GM12878 (cell line): ENCODE results near the gene PSIP1. TPM values are rescaled to one million over a fixed set of nuclear protein-coding genes. Genes with fewer than 3 reads are reported as not detected.

Experiments used
- ATAC-seq: fragments of 200-7000 bp; cut with Tn5 transposase; 3 replicates; pipeline ENCODE4 v1.9.1; 2020; ENCODE audit warnings: mild to moderate bottlenecking, moderate library complexity
- BruUV-seq: library from RNA; stranded (reverse); fragments of 400-500 nt; replicated peaks from 2 replicates; lab custom pipeline; 2021; lab: Mats Ljungman, UMichigan
- CTCF ChIA-PET: fragments of 300-600 bp; sonication (Branson Sonifier 250); formaldehyde crosslinking; extraction: SDS; loops from one replicate; lab custom pipeline; 2021; ENCODE audit warnings: inconsistent platforms; lab: Yijun Ruan, JAX
- POLR2A ChIA-PET: fragments of 350-600 bp; formaldehyde crosslinking; extraction: SDS; loops from one replicate; lab custom pipeline; 2021; ENCODE audit warnings: inconsistent platforms; lab: Charles Lee
- RAD21 ChIA-PET: fragments of 300-600 bp; sonication (Branson Sonifier 250); formaldehyde crosslinking; loops from one replicate; lab custom pipeline; 2023; ENCODE audit warnings: antibody characterized with exemption; ENCODE audit not compliant: unreplicated experiment; lab: Charles Lee
- SMC1A ChIA-PET: fragments of 300-600 bp; sonication (Branson Sonifier 250); formaldehyde crosslinking; loops from one replicate; lab custom pipeline; 2023; ENCODE audit not compliant: unreplicated experiment, uncharacterized antibody; lab: Charles Lee
- DNase-seq: peaks from one replicate; pipeline ENCODE4 v3.0.0-alpha.2; 2011; ENCODE audit warnings: low read depth, low spot score
- FAIRE-seq: peaks from 3 replicates; lab custom pipeline; 2011; peaks lifted over from hg19 to GRCh38; lab: Jason Lieb, UNC
- H2AFZ ChIP-seq: 2 replicates; pipeline ENCODE4 v1.6.0; 2011; ENCODE audit warnings: low read depth, low read length, control low read depth; ENCODE audit not compliant: control insufficient read depth
- H3K27ac ChIP-seq: 2 replicates; pipeline ENCODE4 v1.5.1; 2011; ENCODE audit warnings: control low read depth; ENCODE audit not compliant: control insufficient read depth, insufficient read depth
- H3K27me3 ChIP-seq, 2 experiments: replicated peaks in 1 of 2; 2 replicates each; pipeline versions ENCODE4 v1.6.0 to v1.6.1; 2011; ENCODE audit warnings: low read length in 1 of 2; ENCODE audit not compliant: control insufficient read depth in 2 of 2, insufficient read depth in 2 of 2
- H3K36me3 ChIP-seq, 2 experiments: 2 replicates each; pipeline ENCODE4 v1.5.1; 2011; ENCODE audit warnings: low read length in 1 of 2; ENCODE audit not compliant: control insufficient read depth in 2 of 2, insufficient read depth in 2 of 2
- H3K4me1 ChIP-seq: 2 replicates; pipeline ENCODE4 v1.6.1; 2011; ENCODE audit warnings: mild to moderate bottlenecking, low read length, moderate library complexity, mixed read lengths; ENCODE audit not compliant: control insufficient read depth, insufficient read depth
- H3K4me2 ChIP-seq: 2 replicates; pipeline ENCODE4 v1.6.0; 2011; ENCODE audit warnings: control low read depth; ENCODE audit not compliant: control insufficient read depth, insufficient read depth
- H3K4me3 ChIP-seq: fragments of 200-600 bp; sonication (generic); 2 replicates; pipeline ENCODE4 v1.5.1; 2016
- H3K79me2 ChIP-seq: 2 replicates; pipeline ENCODE4 v1.6.0; 2011; ENCODE audit warnings: low read length; ENCODE audit not compliant: control insufficient read depth, insufficient read depth
- H3K9ac ChIP-seq: 2 replicates; pipeline ENCODE4 v1.8.0; 2011; ENCODE audit warnings: low read length, control low read depth, mixed read lengths; ENCODE audit not compliant: control insufficient read depth, insufficient read depth
- H3K9me3 ChIP-seq: replicated peaks from 3 replicates; pipeline ENCODE4 v1.5.1; 2011; ENCODE audit warnings: mild to moderate bottlenecking, low read length; ENCODE audit not compliant: control insufficient read depth, insufficient read depth
- H4K20me1 ChIP-seq: 2 replicates; pipeline ENCODE4 v1.6.0; 2011; ENCODE audit not compliant: control insufficient read depth, insufficient read depth
- ATF7 ChIP-seq: fragments of 450-650 bp; IDR thresholded peaks from 2 replicates; pipeline ENCODE4 v1.6.1; 2016; ENCODE audit warnings: low read depth, mild to moderate bottlenecking
- KDM1A ChIP-seq: fragments of 200-600 bp; sonication (generic); IDR thresholded peaks from 2 replicates; pipeline ENCODE4 v1.6.1; 2016; ENCODE audit warnings: borderline replicate concordance
- PAX8 ChIP-seq: fragments of 450-650 bp; IDR thresholded peaks from 2 replicates; pipeline ENCODE4 v1.6.1; 2017; ENCODE audit warnings: mild to moderate bottlenecking, moderate library complexity
- PKNOX1 ChIP-seq: fragments of 450-650 bp; IDR thresholded peaks from 2 replicates; pipeline ENCODE4 v1.6.1; 2016; ENCODE audit warnings: mild to moderate bottlenecking
- RB1 ChIP-seq: fragments of 450-650 bp; formaldehyde crosslinking; IDR thresholded peaks from 2 replicates; pipeline ENCODE4 v1.6.1; 2017; ENCODE audit warnings: mild to moderate bottlenecking, borderline replicate concordance
- SIX5 ChIP-seq: IDR thresholded peaks from 2 replicates; pipeline ENCODE4 v1.6.1; 2011; ENCODE audit warnings: mild to moderate bottlenecking, low read depth, low read length, moderate library complexity; ENCODE audit not compliant: severe bottlenecking
- SMAD5 ChIP-seq: IDR thresholded peaks from 2 replicates; pipeline ENCODE4 v1.6.1; 2016; ENCODE audit warnings: antibody characterized with exemption, low read depth
- STAT1 ChIP-seq: fragments of 450-650 bp; conservative IDR thresholded peaks from 2 replicates; pipeline ENCODE4 v1.6.1; 2014; ENCODE audit warnings: antibody characterized with exemption, mild to moderate bottlenecking
- ZNF687 ChIP-seq: fragments of 450-650 bp; IDR thresholded peaks from 2 replicates; pipeline ENCODE4 v1.6.1; 2017; ENCODE audit warnings: mild to moderate bottlenecking, moderate library complexity
- WGBS: methylation state at CpG from one replicate; pipeline ENCODE4 v1.1.6; 2016; ENCODE audit warnings: low lambda C conversion rate; ENCODE audit not compliant: insufficient replicate concordance, insufficient coverage; ENCODE audit errors: missing lambda C conversion rate; 5-methylcytosine and 5-hydroxymethylcytosine counted together
- in situ Hi-C: fragments of 300-500 bp; cut with MboI; formaldehyde crosslinking; loops from 9 replicates; pipeline ENCODE4 v1.14.3; 2018; ENCODE audit warnings: mixed read lengths
- intact Hi-C: fragments of 100-400 bp; cut with micrococcal nuclease; formaldehyde crosslinking; loops from one replicate; pipeline ENCODE4 v1.14.2; 2022; ENCODE audit not compliant: unreplicated experiment
- polyA plus RNA-seq, 11 experiments: library from polyadenylated mRNA; depleted of rRNA in 4 of 11; unstranded in 6 of 11; stranded (reverse) in 5 of 11; fragments of >200 nt; fragmentation: Nextera tagmentation in 4 of 11; fragmentation: Illumina TruSeq in 1 of 11; extraction: Ambion mirVana in 4 of 11; extraction: Trizol in 1 of 11; gene quantifications; 1 replicate in 1 of 11; 2 replicates in 10 of 11; pipeline versions ENCODE4 v1.2.1 to v1.2.3, GENCODE V29; 2011 to 2016; ENCODE audit warnings: inconsistent platforms in 2 of 11, missing spikeins in 2 of 11, low read depth in 1 of 11
- total RNA-seq, 4 experiments: library from RNA; depleted of rRNA in 3 of 4; stranded (reverse); fragments of >200 nt in 3 of 4; fragmentation: Illumina TruSeq in 1 of 4; extraction: Trizol in 1 of 4; gene quantifications; 2 replicates each; pipeline versions ENCODE4 v1.2.1 to v1.2.3, GENCODE V29; 2013 to 2021
- TF ChIP-seq, protein P1 (sequence below): fragments of 450-650 bp; formaldehyde crosslinking; IDR thresholded peaks from 2 replicates; pipeline ENCODE4 v1.4.0; 2020; ENCODE audit warnings: mild to moderate bottlenecking, moderate library complexity
- TF ChIP-seq, protein P2 (sequence below): fragments of 450-650 bp; formaldehyde crosslinking; IDR thresholded peaks from 2 replicates; pipeline ENCODE4 v1.5.0; 2022; ENCODE audit warnings: mild to moderate bottlenecking, missing genetic modification characterization

PSIP1 gene
- total and polyA plus RNA-seq, 10 of the 15 experiments (the other 5 are each of a cell fraction or from before 2014, with no cell fraction given), result 75.5 to 299 (median 173) TPM

- DNase-seq (no peak), FAIRE-seq (no peak), ATAC-seq (peak; percentile 32)
- in situ Hi-C loops, result no loop called here
- Histone ChIP-seq H3K9ac (peak overlapping the region; percentile 85), H3K27me3 (no peaks in the 10 kb centered on the region), H3K4me1 (peaks cover 8% of the 10 kb centered on the region), H4K20me1 (no peaks in the 10 kb centered on the region), H3K4me3 (peak overlapping the region; percentile 95), H2AFZ (peak overlapping the region; percentile 96), H3K9me3 (no peaks in the 10 kb centered on the region), H3K27ac (peak overlapping the region; percentile 80; the same call in 1 of the 2 replicates), H3K4me2 (peak overlapping the region; percentile 92), H3K36me3 (no peaks in the 10 kb centered on the region), H3K79me2 (no peaks in the 10 kb centered on the region)
- POLR2A ChIA-PET, result interaction anchor here (0.6 to 2.8 kb wide), 8 partner anchors 12 to 131 kb away, joined by 3 to 10 read pairs (median 6); partner anchors contain the start of genes PSIP1 and SNAPC3
- intact Hi-C loops, result loop anchor here (2.0 to 5.0 kb wide), 2 partner anchors 47 to 54 kb away; no protein-coding TSS in a partner anchor
- SMC1A ChIA-PET, result interaction anchor here (0.6 to 2.6 kb wide), 10 partner anchors 10 to 276 kb away, joined by 3 to 12 read pairs (median 4); no protein-coding TSS in a partner anchor
- under 1% methylated on average over 13 of the region's 13 CpGs for WGBS
- RAD21 ChIA-PET, result interaction anchor here (1.0 to 3.3 kb wide), 11 partner anchors 11 to 127 kb away, joined by 3 to 18 read pairs (median 12); partner anchors contain the start of gene PSIP1
- CTCF ChIA-PET, result interaction anchor here (0.9 to 3.2 kb wide), 13 partner anchors 15 to 343 kb away, joined by 3 to 24 read pairs (median 5); partner anchors contain the start of gene SNAPC3
- no TSS peak for BruUV-seq
- TF ChIP-seq, protein P1, sequence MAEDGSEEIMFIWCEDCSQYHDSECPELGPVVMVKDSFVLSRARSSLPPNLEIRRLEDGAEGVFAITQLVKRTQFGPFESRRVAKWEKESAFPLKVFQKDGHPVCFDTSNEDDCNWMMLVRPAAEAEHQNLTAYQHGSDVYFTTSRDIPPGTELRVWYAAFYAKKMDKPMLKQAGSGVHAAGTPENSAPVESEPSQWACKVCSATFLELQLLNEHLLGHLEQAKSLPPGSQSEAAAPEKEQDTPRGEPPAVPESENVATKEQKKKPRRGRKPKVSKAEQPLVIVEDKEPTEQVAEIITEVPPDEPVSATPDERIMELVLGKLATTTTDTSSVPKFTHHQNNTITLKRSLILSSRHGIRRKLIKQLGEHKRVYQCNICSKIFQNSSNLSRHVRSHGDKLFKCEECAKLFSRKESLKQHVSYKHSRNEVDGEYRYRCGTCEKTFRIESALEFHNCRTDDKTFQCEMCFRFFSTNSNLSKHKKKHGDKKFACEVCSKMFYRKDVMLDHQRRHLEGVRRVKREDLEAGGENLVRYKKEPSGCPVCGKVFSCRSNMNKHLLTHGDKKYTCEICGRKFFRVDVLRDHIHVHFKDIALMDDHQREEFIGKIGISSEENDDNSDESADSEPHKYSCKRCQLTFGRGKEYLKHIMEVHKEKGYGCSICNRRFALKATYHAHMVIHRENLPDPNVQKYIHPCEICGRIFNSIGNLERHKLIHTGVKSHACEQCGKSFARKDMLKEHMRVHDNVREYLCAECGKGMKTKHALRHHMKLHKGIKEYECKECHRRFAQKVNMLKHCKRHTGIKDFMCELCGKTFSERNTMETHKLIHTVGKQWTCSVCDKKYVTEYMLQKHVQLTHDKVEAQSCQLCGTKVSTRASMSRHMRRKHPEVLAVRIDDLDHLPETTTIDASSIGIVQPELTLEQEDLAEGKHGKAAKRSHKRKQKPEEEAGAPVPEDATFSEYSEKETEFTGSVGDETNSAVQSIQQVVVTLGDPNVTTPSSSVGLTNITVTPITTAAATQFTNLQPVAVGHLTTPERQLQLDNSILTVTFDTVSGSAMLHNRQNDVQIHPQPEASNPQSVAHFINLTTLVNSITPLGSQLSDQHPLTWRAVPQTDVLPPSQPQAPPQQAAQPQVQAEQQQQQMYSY (CRISPR knock-in tag), result no peak
- TF ChIP-seq, protein P2, sequence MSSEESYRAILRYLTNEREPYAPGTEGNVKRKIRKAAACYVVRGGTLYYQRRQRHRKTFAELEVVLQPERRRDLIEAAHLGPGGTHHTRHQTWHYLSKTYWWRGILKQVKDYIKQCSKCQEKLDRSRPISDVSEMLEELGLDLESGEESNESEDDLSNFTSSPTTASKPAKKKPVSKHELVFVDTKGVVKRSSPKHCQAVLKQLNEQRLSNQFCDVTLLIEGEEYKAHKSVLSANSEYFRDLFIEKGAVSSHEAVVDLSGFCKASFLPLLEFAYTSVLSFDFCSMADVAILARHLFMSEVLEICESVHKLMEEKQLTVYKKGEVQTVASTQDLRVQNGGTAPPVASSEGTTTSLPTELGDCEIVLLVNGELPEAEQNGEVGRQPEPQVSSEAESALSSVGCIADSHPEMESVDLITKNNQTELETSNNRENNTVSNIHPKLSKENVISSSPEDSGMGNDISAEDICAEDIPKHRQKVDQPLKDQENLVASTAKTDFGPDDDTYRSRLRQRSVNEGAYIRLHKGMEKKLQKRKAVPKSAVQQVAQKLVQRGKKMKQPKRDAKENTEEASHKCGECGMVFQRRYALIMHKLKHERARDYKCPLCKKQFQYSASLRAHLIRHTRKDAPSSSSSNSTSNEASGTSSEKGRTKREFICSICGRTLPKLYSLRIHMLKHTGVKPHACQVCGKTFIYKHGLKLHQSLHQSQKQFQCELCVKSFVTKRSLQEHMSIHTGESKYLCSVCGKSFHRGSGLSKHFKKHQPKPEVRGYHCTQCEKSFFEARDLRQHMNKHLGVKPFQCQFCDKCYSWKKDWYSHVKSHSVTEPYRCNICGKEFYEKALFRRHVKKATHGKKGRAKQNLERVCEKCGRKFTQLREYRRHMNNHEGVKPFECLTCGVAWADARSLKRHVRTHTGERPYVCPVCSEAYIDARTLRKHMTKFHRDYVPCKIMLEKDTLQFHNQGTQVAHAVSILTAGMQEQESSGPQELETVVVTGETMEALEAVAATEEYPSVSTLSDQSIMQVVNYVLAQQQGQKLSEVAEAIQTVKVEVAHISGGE (CRISPR knock-in tag), result no peak
- no peak for TF ChIP-seq ATF7
- no peak for TF ChIP-seq RB1
- no peak for TF ChIP-seq PAX8
- TF ChIP-seq KDM1A, result no peak
- TF ChIP-seq SIX5, result no peak
- no peak for TF ChIP-seq PKNOX1
- TF ChIP-seq ZNF687, result no peak
- no peak for TF ChIP-seq STAT1
- no peak for TF ChIP-seq SMAD5
These were observed 42.7 kb upstream of the PSIP1 start for GRCh38 chr9:15553528-15553898.
